ENCODE measurements around the gene CEP164.

GRCh38 chr11:117371453-117371852, 43.8 kb downstream of the CEP164 start:
- TF ChIP-seq CTCF (IDR thresholded peaks at IDR 0.05; ENCODE audit: insufficient read depth, low read depth, low read length) (no peak), EZH2 (IDR thresholded peaks at IDR 0.05; ENCODE audit: insufficient read depth, low read length) (no peak)

All from astrocyte (in vitro differentiated cells and primary cell).